Measurements from ENCODE around the gene PIK3R2.
A peak's percentile ranks its signal among the peaks of the same experiment; 100 is the strongest.

Gene PIK3R2

GRCh38 chr19:18197306-18197705 is 44.3 kb downstream of the PIK3R2 start:
- TF ChIP-seq MAX (IDR thresholded peaks at IDR 0.05; ENCODE audit: low read depth, low read length) (no peak), POLR2A (IDR thresholded peaks at IDR 0.05; ENCODE audit: extremely low read depth, insufficient read length) (no peak), MYC (IDR thresholded peaks at IDR 0.05; ENCODE audit: low read depth, low read length) (no peak), CTCF (IDR thresholded peaks at IDR 0.05; ENCODE audit: low read depth, low read length) (no peak)
- no peak for DNase-seq (ENCODE audit: low read depth)
- H3K4me3 ChIP-seq (ENCODE audit: low read depth, low read length): no peak overlapping the region

- TF ChIP-seq MYC (IDR thresholded peaks at IDR 0.05; ENCODE audit: low read depth, low read length) (no peak), CTCF (IDR thresholded peaks at IDR 0.05; ENCODE audit: low read depth, low read length) (no peak), POLR2A (IDR thresholded peaks at IDR 0.05; ENCODE audit: extremely low read depth, insufficient read length) (no peak), MAX (IDR thresholded peaks at IDR 0.05; ENCODE audit: low read depth, low read length) (no peak)
- DNase-seq (ENCODE audit: low read depth): no peak
- no peak overlapping the region for H3K4me3 ChIP-seq (ENCODE audit: low read depth, low read length)
Measured at GRCh38 chr19:18197941-18198340, 45.0 kb downstream of the PIK3R2 start.

GRCh38 chr19:18198374-18198773 is 45.4 kb downstream of the PIK3R2 start:
- no peak for DNase-seq (ENCODE audit: low read depth)
- no peak overlapping the region for H3K4me3 ChIP-seq (ENCODE audit: low read depth, low read length)
- TF ChIP-seq CTCF (IDR thresholded peaks at IDR 0.05; ENCODE audit: low read depth, low read length) (no peak), POLR2A (IDR thresholded peaks at IDR 0.05; ENCODE audit: extremely low read depth, insufficient read length) (no peak), MAX (IDR thresholded peaks at IDR 0.05; ENCODE audit: low read depth, low read length) (no peak), MYC (IDR thresholded peaks at IDR 0.05; ENCODE audit: low read depth, low read length) (no peak)

GRCh38 chr19:18202397-18202777 is 49.4 kb downstream of the PIK3R2 start:
- TF ChIP-seq MYC (IDR thresholded peaks at IDR 0.05; ENCODE audit: low read depth, low read length) (no peak), MAX (IDR thresholded peaks at IDR 0.05; ENCODE audit: low read depth, low read length) (no peak), POLR2A (IDR thresholded peaks at IDR 0.05; ENCODE audit: extremely low read depth, insufficient read length) (no peak), CTCF (IDR thresholded peaks at IDR 0.05; ENCODE audit: low read depth, low read length) (no peak)
- no peak for DNase-seq (ENCODE audit: low read depth)
- H3K4me3 ChIP-seq (ENCODE audit: low read depth, low read length): no peak overlapping the region

GRCh38 chr19:18202778-18203407 is 49.9 kb downstream of the PIK3R2 start:
- H3K4me3 ChIP-seq (ENCODE audit: low read depth, low read length): peak overlapping the region; percentile 44
- TF ChIP-seq MYC (IDR thresholded peaks at IDR 0.05; ENCODE audit: low read depth, low read length): no peak
- no peak for TF ChIP-seq CTCF (IDR thresholded peaks at IDR 0.05; ENCODE audit: low read depth, low read length)
- TF ChIP-seq POLR2A (IDR thresholded peaks at IDR 0.05; ENCODE audit: extremely low read depth, insufficient read length): no peak
- TF ChIP-seq MAX (IDR thresholded peaks at IDR 0.05; ENCODE audit: low read depth, low read length): 0 out of 2 replicates have a peak, but pooled peaks have one; percentile 7
- DNase-seq (ENCODE audit: low read depth): peak; percentile 48

Data from NB4 (cell line).